ENCODE measurements around the gene DIAPH3. TPM values are rescaled to one million over a fixed set of nuclear protein-coding genes. Genes with fewer than 3 reads are reported as not detected.

The DIAPH3 gene
- polyA plus RNA-seq, 3 donors = 0.04 to 0.09 TPM; not detected in 1

GRCh38 chr13:60000976-60001375, 162.8 kb downstream of the DIAPH3 start:
- Mint-ChIP-seq H3K27ac (no peak overlapping the region), H3K4me3 (no peak overlapping the region), H3K4me1 (peaks cover 4% of the 10 kb centered on the region), H3K9me3 (peaks cover 0 to 4% (median 0%) of the 10 kb centered on the region in 7 donors), H3K27me3 (ENCODE audit: low read depth in 3 of 3) (no peaks in the 10 kb centered on the region), H3K36me3 (peaks cover 0 to 11% of the 10 kb centered on the region in 2 donors)
- Histone ChIP-seq H2AFZ (ENCODE audit: insufficient read depth, low read depth, low read length, poor library complexity, severe bottlenecking) (no peak overlapping the region), H3K9ac (ENCODE audit: insufficient read depth, low read length, poor library complexity, severe bottlenecking) (no peak overlapping the region), H3K36me3 (replicated peaks in 1 of 2; ENCODE audit: control insufficient read depth in 1 of 2, insufficient read depth in 2 of 2, low read length in 2 of 2) (no peaks in the 10 kb centered on the region), H3K27ac (ENCODE audit: low read depth in 1 of 2, low read length in 2 of 2) (no peak overlapping the region), H3K4me2 (replicated peaks; ENCODE audit: extremely low read depth, low read length, poor library complexity, severe bottlenecking) (no peak overlapping the region), H3K4me1 (ENCODE audit: control insufficient read depth in 1 of 2, insufficient read depth in 2 of 2, low read length in 2 of 2) (no peaks in the 10 kb centered on the region), H3K9me3 (replicated peaks in 1 of 2; ENCODE audit: control insufficient read depth in 1 of 2, insufficient read depth in 1 of 2, low read length in 2 of 2) (no peaks in the 10 kb centered on the region), H3K4me3 (replicated peaks in 1 of 3; ENCODE audit: low read depth in 2 of 3, low read length in 3 of 3) (no peak overlapping the region), H3K27me3 (ENCODE audit: control insufficient read depth in 2 of 2, insufficient read depth in 2 of 2, low read length in 2 of 2) (no peaks in the 10 kb centered on the region), H3K79me2 (ENCODE audit: insufficient read depth, low read length) (no peaks in the 10 kb centered on the region), H4K20me1 (ENCODE audit: insufficient read depth, low read length) (no peaks in the 10 kb centered on the region)
- no peak for TF ChIP-seq CTCF (IDR thresholded peaks at IDR 0.05)
- no peak for DNase-seq
- intact Hi-C loops (cut with micrococcal nuclease) = no loop called here

GRCh38 chr13:60000081-60000480, 163.6 kb downstream of the DIAPH3 start:
- H3K4me3 Mint-ChIP-seq = no peak overlapping the region
- peaks cover 4% of the 10 kb centered on the region for H3K4me1 Mint-ChIP-seq
- Histone ChIP-seq H4K20me1 (ENCODE audit: insufficient read depth, low read length) (no peaks in the 10 kb centered on the region), H3K4me1 (ENCODE audit: control insufficient read depth in 1 of 2, insufficient read depth in 2 of 2, low read length in 2 of 2) (no peaks in the 10 kb centered on the region), H3K79me2 (ENCODE audit: insufficient read depth, low read length) (no peaks in the 10 kb centered on the region), H3K9me3 (replicated peaks in 1 of 2; ENCODE audit: control insufficient read depth in 1 of 2, insufficient read depth in 1 of 2, low read length in 2 of 2) (no peaks in the 10 kb centered on the region), H3K4me3 (replicated peaks in 1 of 3; ENCODE audit: low read depth in 2 of 3, low read length in 3 of 3) (no peak overlapping the region), H3K27me3 (ENCODE audit: control insufficient read depth in 2 of 2, insufficient read depth in 2 of 2, low read length in 2 of 2) (no peaks in the 10 kb centered on the region), H3K9ac (ENCODE audit: insufficient read depth, low read length, poor library complexity, severe bottlenecking) (no peak overlapping the region), H2AFZ (ENCODE audit: insufficient read depth, low read depth, low read length, poor library complexity, severe bottlenecking) (no peak overlapping the region), H3K27ac (ENCODE audit: low read depth in 1 of 2, low read length in 2 of 2) (no peak overlapping the region), H3K36me3 (replicated peaks in 1 of 2; ENCODE audit: control insufficient read depth in 1 of 2, insufficient read depth in 2 of 2, low read length in 2 of 2) (no peaks in the 10 kb centered on the region), H3K4me2 (replicated peaks; ENCODE audit: extremely low read depth, low read length, poor library complexity, severe bottlenecking) (no peak overlapping the region)
- intact Hi-C loops (cut with micrococcal nuclease) = no loop called here
- no peak for DNase-seq
- peaks cover 0 to 4% (median 0%) of the 10 kb centered on the region in 7 donors for H3K9me3 Mint-ChIP-seq
- no peak for TF ChIP-seq CTCF (IDR thresholded peaks at IDR 0.05)
- H3K27ac Mint-ChIP-seq = no peak overlapping the region
- H3K36me3 Mint-ChIP-seq = peaks cover 0 to 11% of the 10 kb centered on the region in 2 donors
- no peaks in the 10 kb centered on the region for H3K27me3 Mint-ChIP-seq (ENCODE audit: low read depth in 3 of 3)

All from CD14-positive monocyte (primary cell).